ENCODE measurements around the gene ABCC1.

GRCh38 chr16:16032271-16032979 is 83.0 kb downstream of the ABCC1 start:
- no peak for TF ChIP-seq CTCF (IDR thresholded peaks at IDR 0.05)
- no peak for TF ChIP-seq POLR2A (IDR thresholded peaks at IDR 0.05)
